WTC11 (cell line): ENCODE measurements around the gene RGCC.

Experiments used
- ATF3 ChIP-seq: sonication (generic); formaldehyde crosslinking; conservative IDR thresholded peaks from 2 replicates; pipeline ENCODE4 v1.8.1; 2022; ENCODE audit warnings: mild to moderate bottlenecking, missing genetic modification reagents
- CBFB ChIP-seq: sonication (generic); formaldehyde crosslinking; IDR thresholded peaks from 2 replicates; pipeline ENCODE4 v1.8.1; 2022; ENCODE audit warnings: mild to moderate bottlenecking, low read depth, missing genetic modification reagents
- CTCF ChIP-seq: fragments of 200-600 bp; IDR thresholded peaks from 2 replicates; pipeline ENCODE4 v1.8.0; 2022; ENCODE audit warnings: antibody characterized with exemption
- JUN ChIP-seq: sonication (generic); formaldehyde crosslinking; IDR thresholded peaks from 2 replicates; pipeline ENCODE4 v1.8.0; 2023; ENCODE audit warnings: mild to moderate bottlenecking, missing genetic modification reagents
- MAX ChIP-seq: sonication (generic); formaldehyde crosslinking; IDR thresholded peaks from 2 replicates; pipeline ENCODE4 v1.8.0; 2022; ENCODE audit warnings: mild to moderate bottlenecking, missing genetic modification reagents
- NR1H2 ChIP-seq: sonication (generic); formaldehyde crosslinking; IDR thresholded peaks from 2 replicates; pipeline ENCODE4 v1.9.0; 2021; ENCODE audit warnings: mild to moderate bottlenecking, moderate library complexity, missing genetic modification reagents
- SP1 ChIP-seq: sonication (generic); formaldehyde crosslinking; conservative IDR thresholded peaks from 2 replicates; pipeline ENCODE4 v1.8.1; 2022; ENCODE audit warnings: missing genetic modification reagents
- ZMAT4 ChIP-seq: fragments of 250-450 bp; sonication (Bioruptor Pico); IDR thresholded peaks from 2 replicates; pipeline ENCODE4 v1.9.0; 2021; ENCODE audit warnings: mild to moderate bottlenecking
- ZNF232 ChIP-seq: sonication (generic); formaldehyde crosslinking; IDR thresholded peaks from 2 replicates; pipeline ENCODE4 v1.8.0; 2022; ENCODE audit warnings: mild to moderate bottlenecking, missing genetic modification reagents
- ZNF512 ChIP-seq: sonication (generic); formaldehyde crosslinking; IDR thresholded peaks from 2 replicates; pipeline ENCODE4 v1.8.1; 2022; ENCODE audit warnings: missing genetic modification reagents, borderline replicate concordance

GRCh38 chr13:41491436-41491835 lies 34.1 kb downstream of the RGCC start:
- TF ChIP-seq CBFB (CRISPR knock-in tag) (no peak), CTCF (no peak), NR1H2 (CRISPR knock-in tag) (no peak), ZNF232 (CRISPR knock-in tag) (no peak), JUN (CRISPR knock-in tag) (no peak), SP1 (CRISPR knock-in tag) (no peak), ATF3 (no peak), MAX (CRISPR knock-in tag) (no peak), ZNF512 (CRISPR knock-in tag) (no peak), ZMAT4 (CRISPR knock-in tag) (no peak)
